K562 (cell line): ENCODE results near the gene CD99L2. TPM values are rescaled to one million over a fixed set of nuclear protein-coding genes. Genes with fewer than 3 reads are reported as not detected.

ENCODE experiments used
- ATAC-seq: fragments of 200-7000 bp; cut with Tn5 transposase; 3 replicates; pipeline ENCODE4 v1.9.1; 2020; ENCODE audit warnings: moderate library complexity
- BruUV-seq: library from RNA; stranded (reverse); fragments of 400-500 nt; replicated peaks from 2 replicates; lab custom pipeline; 2021; lab: Mats Ljungman, UMichigan
- CTCF ChIA-PET: fragments of 300-600 bp; formaldehyde crosslinking; extraction: SDS; loops from one replicate; lab custom pipeline; 2021; ENCODE audit warnings: low intra/inter-chr PET ratio; lab: Yijun Ruan, JAX
- POLR2A ChIA-PET: fragments of 300-600, 350-650 bp; sonication (Branson Sonifier 250); formaldehyde crosslinking; extraction: SDS; loops from one replicate; lab custom pipeline; 2021; ENCODE audit warnings: antibody characterized with exemption, inconsistent platforms; lab: Yijun Ruan, JAX
- DNase-seq, 4 experiments: peaks; one replicate each; pipeline versions ENCODE4 v3.0.0 to v3.0.0-alpha.2; 2011 to 2018; ENCODE audit warnings: low spot score in 3 of 4, mixed read lengths in 3 of 4; ENCODE audit errors: extremely low read depth in 1 of 4
- FAIRE-seq: peaks from 2 replicates; lab custom pipeline; 2011; peaks lifted over from hg19 to GRCh38; lab: Jason Lieb, UNC
- H2AFZ ChIP-seq: 2 replicates; pipeline ENCODE4 v1.6.0; 2011; ENCODE audit warnings: low read depth, low read length, control low read depth, inconsistent platforms
- H3K27ac ChIP-seq: fragments of 200-600 bp; 3 replicates; pipeline ENCODE4 v1.8.0; 2011; ENCODE audit warnings: low read depth, mild to moderate bottlenecking, control low read depth, inconsistent platforms, low read length, moderate library complexity, mixed read lengths; ENCODE audit errors: extremely low read depth
- H3K27me3 ChIP-seq, 2 experiments: fragments of 300-600 bp in 1 of 2; 2 replicates in 1 of 2; 3 replicates in 1 of 2; pipeline versions ENCODE4 v1.6.0 to v1.8.0; 2011; ENCODE audit warnings: inconsistent platforms in 2 of 2, low read length in 2 of 2, mild to moderate bottlenecking in 1 of 2, mixed read lengths in 1 of 2, moderate library complexity in 1 of 2; ENCODE audit not compliant: control insufficient read depth in 2 of 2, insufficient read depth in 2 of 2
- H3K36me3 ChIP-seq: fragments of 300-600 bp; 3 replicates; pipeline ENCODE4 v1.8.0; 2011; ENCODE audit warnings: mild to moderate bottlenecking, low read length, inconsistent platforms; ENCODE audit not compliant: control insufficient read depth, insufficient read depth
- H3K4me1 ChIP-seq, 2 experiments: fragments of 200-600 bp in 1 of 2; replicated peaks in 1 of 2; 2 replicates in 1 of 2; 3 replicates in 1 of 2; pipeline versions ENCODE4 v1.5.1 to v1.8.0; 2011; ENCODE audit warnings: inconsistent platforms in 2 of 2, low read length in 2 of 2, mild to moderate bottlenecking in 1 of 2, mixed read lengths in 1 of 2, moderate library complexity in 1 of 2; ENCODE audit not compliant: control insufficient read depth in 2 of 2, insufficient read depth in 2 of 2
- H3K4me2 ChIP-seq: 2 replicates; pipeline ENCODE4 v1.6.1; 2011; ENCODE audit warnings: low read length, control low read depth, inconsistent platforms, mixed read lengths; ENCODE audit not compliant: insufficient read depth
- H3K4me3 ChIP-seq: fragments of 200-600 bp; sonication (generic), shearing (Covaris generic); 2 replicates; pipeline ENCODE4 v1.5.1; 2016; ENCODE audit warnings: control low read depth, inconsistent platforms
- H3K79me2 ChIP-seq: fragments of 200-600 bp; 3 replicates; pipeline ENCODE4 v1.8.0; 2011; ENCODE audit warnings: low read length, inconsistent platforms; ENCODE audit not compliant: control insufficient read depth, insufficient read depth
- H3K9ac ChIP-seq, 2 experiments: 2 replicates each; pipeline versions ENCODE4 v1.6.0 to v1.6.1; 2011; ENCODE audit warnings: low read depth in 2 of 2, low read length in 2 of 2, control low read depth in 1 of 2, inconsistent platforms in 1 of 2, mild to moderate bottlenecking in 1 of 2, mixed read lengths in 1 of 2; ENCODE audit not compliant: insufficient read depth in 1 of 2
- H3K9me1 ChIP-seq: one replicate; pipeline ENCODE4 v1.6.0; 2011; ENCODE audit warnings: inconsistent platforms, mild to moderate bottlenecking, low read length, moderate library complexity; ENCODE audit not compliant: control insufficient read depth, insufficient read depth
- H3K9me3 ChIP-seq: replicated peaks from 2 replicates; pipeline ENCODE4 v1.5.1; 2011; ENCODE audit warnings: low read depth, low read length, inconsistent platforms; ENCODE audit not compliant: control insufficient read depth, insufficient read depth
- H4K20me1 ChIP-seq: replicated peaks from 2 replicates; pipeline ENCODE4 v1.6.1; 2011; ENCODE audit warnings: low read length, inconsistent platforms, mixed read lengths; ENCODE audit not compliant: control insufficient read depth, insufficient read depth
- CBX3 ChIP-seq, 2 experiments: IDR thresholded peaks; 1 replicate in 1 of 2; 2 replicates in 1 of 2; pipeline ENCODE4 v1.6.1; 2012; ENCODE audit warnings: inconsistent platforms in 2 of 2, low read length in 2 of 2, borderline replicate concordance in 1 of 2, control low read depth in 1 of 2
- EP400 ChIP-seq: fragments of 450-650 bp; IDR thresholded peaks from 2 replicates; pipeline ENCODE4 v1.6.1; 2017; ENCODE audit warnings: antibody characterized with exemption, mild to moderate bottlenecking, moderate library complexity
- ETS2 ChIP-seq: IDR thresholded peaks from 2 replicates; pipeline ENCODE4 v1.6.1; 2016; ENCODE audit warnings: borderline replicate concordance, missing genetic modification characterization, mild to moderate bottlenecking, moderate library complexity, missing compliant biosample characterization; ENCODE audit not compliant: poor library complexity, severe bottlenecking
- GATAD2A ChIP-seq: fragments of 450-650 bp; IDR thresholded peaks from 2 replicates; pipeline ENCODE4 v1.6.1; 2017
- HLTF ChIP-seq: fragments of 450-650 bp; IDR thresholded peaks from 2 replicates; pipeline ENCODE4 v1.6.1; 2016
- HMGN3 ChIP-seq: IDR thresholded peaks from 2 replicates; pipeline ENCODE4 v1.6.1; 2011; ENCODE audit warnings: borderline replicate concordance, low read depth, mild to moderate bottlenecking, mixed read lengths, low read length; ENCODE audit not compliant: insufficient read length; ENCODE audit errors: extremely low read depth
- KLF13 ChIP-seq: fragments of 450-650 bp; IDR thresholded peaks from 2 replicates; pipeline ENCODE4 v1.6.1; 2016; ENCODE audit warnings: missing genetic modification characterization, low read depth, mild to moderate bottlenecking, missing compliant biosample characterization, moderate library complexity, borderline replicate concordance
- PHF20 ChIP-seq: fragments of 450-650 bp; IDR thresholded peaks from 2 replicates; pipeline ENCODE4 v1.6.1; 2018; ENCODE audit not compliant: partially characterized antibody
- RFX1 ChIP-seq: fragments of 450-650 bp; IDR thresholded peaks from 2 replicates; pipeline ENCODE4 v1.6.1; 2016; ENCODE audit warnings: mild to moderate bottlenecking, moderate library complexity
- SAFB ChIP-seq: fragments of 200-400 bp; formaldehyde crosslinking; IDR thresholded peaks from 2 replicates; pipeline ENCODE4 v1.6.1; 2017; ENCODE audit warnings: low read depth, low read length, borderline replicate concordance
- TRIM28 ChIP-seq: fragments of 450-650 bp; IDR thresholded peaks from 2 replicates; pipeline ENCODE4 v1.6.1; 2017
- ZBTB17 ChIP-seq: fragments of 450-650 bp; formaldehyde crosslinking; IDR thresholded peaks from 2 replicates; pipeline ENCODE4 v1.4.0; 2020; ENCODE audit warnings: mild to moderate bottlenecking
- ZC3H11A ChIP-seq: IDR thresholded peaks from 2 replicates; pipeline ENCODE4 v1.6.1; 2012; ENCODE audit warnings: low read depth, low read length, improper control_type of control experiment
- ZNF23 ChIP-seq: fragments of 250-450 bp; sonication (Bioruptor Pico); IDR thresholded peaks from 2 replicates; pipeline ENCODE4 v1.4.0; 2020; ENCODE audit warnings: mild to moderate bottlenecking
- ZNF3 ChIP-seq: fragments of 250-450 bp; sonication (Bioruptor Pico); IDR thresholded peaks from 2 replicates; pipeline ENCODE4 v1.5.0; 2021; ENCODE audit warnings: mild to moderate bottlenecking, moderate library complexity
- ZNF518B ChIP-seq: fragments of 250-450 bp; sonication (Bioruptor Pico); IDR thresholded peaks from 2 replicates; pipeline ENCODE4 v1.5.0; 2021; ENCODE audit warnings: mild to moderate bottlenecking, moderate library complexity
- WGBS: fragments of 100-300 bp; shearing (Covaris generic); methylation state at CpG from one replicate; pipeline ENCODE4 v1.1.6; 2016; ENCODE audit warnings: low coverage, mixed read lengths; ENCODE audit not compliant: insufficient coverage; ENCODE audit errors: missing lambda C conversion rate; 5-methylcytosine and 5-hydroxymethylcytosine counted together
- in situ Hi-C: fragments of 300-500 bp; cut with MboI; formaldehyde crosslinking; loops from 4 replicates; pipeline ENCODE4 v1.15.0; 2018; ENCODE audit warnings: inconsistent platforms, mixed read lengths
- intact Hi-C: fragments of 100-400 bp; cut with micrococcal nuclease; formaldehyde crosslinking; loops from 2 replicates; pipeline ENCODE4 v1.14.2; 2022
- polyA plus RNA-seq, 8 experiments: library from polyadenylated mRNA; depleted of rRNA in 4 of 8; stranded (reverse) in 5 of 8; unstranded in 3 of 8; fragments of >200 nt; fragmentation: Nextera tagmentation in 2 of 8; fragmentation: Illumina TruSeq in 1 of 8; extraction: Ambion mirVana in 2 of 8; extraction: Trizol in 1 of 8; gene quantifications; 2 replicates each; pipeline versions ENCODE4 v1.2.1 to v1.2.3, GENCODE V29; 2011 to 2014; ENCODE audit warnings: inconsistent platforms in 1 of 8, missing spikeins in 1 of 8
- total RNA-seq, 7 experiments: library from RNA; depleted of rRNA in 6 of 7; stranded (reverse); fragments of >200 nt in 6 of 7; fragmentation: Illumina TruSeq in 2 of 7; extraction: Trizol in 2 of 7; gene quantifications; 2 replicates each; pipeline versions ENCODE4 v1.2.1 to v1.2.3, GENCODE V29; 2011 to 2021; ENCODE audit warnings: low replicate concordance in 1 of 7
- TF ChIP-seq, protein P1 (sequence below): fragments of 450-650 bp; IDR thresholded peaks from 2 replicates; pipeline ENCODE4 v1.6.1; 2018; ENCODE audit warnings: mild to moderate bottlenecking, low read depth; ENCODE audit not compliant: partially characterized antibody
- TF ChIP-seq, protein P2 (sequence below): fragments of 450-650 bp; IDR thresholded peaks from 2 replicates; pipeline ENCODE4 v1.6.1; 2016
- TF ChIP-seq, protein P3 (sequence below): fragments of 250-450 bp; sonication (Bioruptor Pico); IDR thresholded peaks from 2 replicates; pipeline ENCODE4 v1.9.0; 2021; ENCODE audit warnings: mild to moderate bottlenecking

CD99L2 gene
- total and polyA plus RNA-seq, 9 of the 15 experiments (the other 6 are each of a cell fraction or from before 2014, with no cell fraction given): 0.76 to 19.0 (median 11.9) TPM

GRCh38 chrX:150856785-150857184, 41.7 kb downstream of the CD99L2 start:
- ATAC-seq: no peak
- Histone ChIP-seq H3K4me3 (no peak overlapping the region), H2AFZ (no peak overlapping the region), H4K20me1 (no peaks in the 10 kb centered on the region), H3K36me3 (no peaks in the 10 kb centered on the region), H3K9me3 (0 out of 2 replicates have a peak, but pooled peaks cover 3% of the 10 kb centered on the region), H3K79me2 (no peaks in the 10 kb centered on the region), H3K9ac (no peak overlapping the region), H3K4me1 (no peaks in the 10 kb centered on the region; a peak in 1 of 5 replicates), H3K27ac (no peak overlapping the region), H3K4me2 (no peak overlapping the region), H3K9me1 (no peaks in the 10 kb centered on the region), H3K27me3 (no peaks in the 10 kb centered on the region)
- intact Hi-C loops (no loop called here), in situ Hi-C loops (no loop called here)
- FAIRE-seq: no peak
- POLR2A ChIA-PET: no interaction called here
- CTCF ChIA-PET: no interaction called here
- BruUV-seq: no TSS peak
- 50% methylated on average over 1 of the region's 1 CpG for WGBS
- DNase-seq: no peak
- TF ChIP-seq, protein P1, sequence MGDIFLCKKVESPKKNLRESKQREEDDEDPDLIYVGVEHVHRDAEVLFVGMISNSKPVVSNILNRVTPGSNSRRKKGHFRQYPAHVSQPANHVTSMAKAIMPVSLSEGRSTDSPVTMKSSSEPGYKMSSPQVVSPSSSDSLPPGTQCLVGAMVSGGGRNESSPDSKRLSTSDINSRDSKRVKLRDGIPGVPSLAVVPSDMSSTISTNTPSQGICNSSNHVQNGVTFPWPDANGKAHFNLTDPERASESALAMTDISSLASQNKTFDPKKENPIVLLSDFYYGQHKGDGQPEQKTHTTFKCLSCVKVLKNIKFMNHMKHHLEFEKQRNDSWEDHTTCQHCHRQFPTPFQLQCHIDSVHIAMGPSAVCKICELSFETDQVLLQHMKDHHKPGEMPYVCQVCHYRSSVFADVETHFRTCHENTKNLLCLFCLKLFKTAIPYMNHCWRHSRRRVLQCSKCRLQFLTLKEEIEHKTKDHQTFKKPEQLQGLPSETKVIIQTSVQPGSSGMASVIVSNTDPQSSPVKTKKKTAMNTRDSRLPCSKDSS: peak; percentile 47
- TF ChIP-seq ZBTB17 (CRISPR knock-in tag) (no peak), KLF13 (no peak), ZNF23 (CRISPR knock-in tag) (no peak), CBX3 (IDR thresholded peaks at IDR 0.05; ENCODE audit: borderline replicate concordance in 1 of 2, low read length in 2 of 2) (0 out of 3 replicates have a peak, but pooled peaks of 1 of the 2 experiments have one; percentile 26), ZC3H11A (no peak), ETS2 (no peak), HLTF (0 out of 2 replicates have a peak, but pooled peaks have one; percentile 44), HMGN3 (no peak), GATAD2A (no peak), EP400 (no peak), PHF20 (no peak), RFX1 (no peak), ZNF3 (no peak), ZNF518B (CRISPR knock-in tag) (no peak), SAFB (no peak), TRIM28 (peak; percentile 68; the same call in 1 of the 2 replicates)
- TF ChIP-seq, protein P2, sequence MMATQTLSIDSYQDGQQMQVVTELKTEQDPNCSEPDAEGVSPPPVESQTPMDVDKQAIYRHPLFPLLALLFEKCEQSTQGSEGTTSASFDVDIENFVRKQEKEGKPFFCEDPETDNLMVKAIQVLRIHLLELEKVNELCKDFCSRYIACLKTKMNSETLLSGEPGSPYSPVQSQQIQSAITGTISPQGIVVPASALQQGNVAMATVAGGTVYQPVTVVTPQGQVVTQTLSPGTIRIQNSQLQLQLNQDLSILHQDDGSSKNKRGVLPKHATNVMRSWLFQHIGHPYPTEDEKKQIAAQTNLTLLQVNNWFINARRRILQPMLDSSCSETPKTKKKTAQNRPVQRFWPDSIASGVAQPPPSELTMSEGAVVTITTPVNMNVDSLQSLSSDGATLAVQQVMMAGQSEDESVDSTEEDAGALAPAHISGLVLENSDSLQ: no peak
- TF ChIP-seq, protein P3, sequence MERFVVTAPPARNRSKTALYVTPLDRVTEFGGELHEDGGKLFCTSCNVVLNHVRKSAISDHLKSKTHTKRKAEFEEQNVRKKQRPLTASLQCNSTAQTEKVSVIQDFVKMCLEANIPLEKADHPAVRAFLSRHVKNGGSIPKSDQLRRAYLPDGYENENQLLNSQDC (CRISPR knock-in tag): no peak
